PC-3 (cell line): ENCODE measurements around the gene WDR89. TPM values are rescaled to one million over a fixed set of nuclear protein-coding genes. Genes with fewer than 3 reads are reported as not detected.
"Not testable (repeated sequence)": the region's sequence is repeated elsewhere in the genome, so short reads cannot be mapped to it uniquely, and the experiment has no call there.

Experiments
- ATAC-seq: fragments of 200-7000 bp; cut with Tn5 transposase; 2 replicates; pipeline ENCODE4 v1.9.1; 2020; ENCODE audit warnings: mild to moderate bottlenecking, moderate library complexity
- BruUV-seq: library from RNA; stranded (reverse); fragments of 400-500 nt; replicated peaks from 2 replicates; lab custom pipeline; 2021; lab: Mats Ljungman, UMichigan
- CTCF ChIA-PET: fragments of 300-600 bp; sonication (Branson Sonifier 250); formaldehyde crosslinking; loops from one replicate; lab custom pipeline; 2022; ENCODE audit warnings: antibody characterized with exemption; lab: Charles Lee
- POLR2A ChIA-PET: fragments of 300-600 bp; sonication (Branson Sonifier 250); formaldehyde crosslinking; loops from one replicate; lab custom pipeline; 2022; ENCODE audit warnings: antibody characterized with exemption; ENCODE audit not compliant: unreplicated experiment; lab: Charles Lee
- DNase-seq: peaks from one replicate; pipeline ENCODE4 v3.0.0-alpha.2; 2015
- H2AFZ ChIP-seq: fragments of 300-600 bp; sonication (generic); 2 replicates; pipeline ENCODE4 v1.6.0; 2016; ENCODE audit warnings: antibody characterized with exemption, low read length
- H3F3A ChIP-seq: fragments of 300-600 bp; sonication (generic); one replicate; pipeline ENCODE4 v1.6.0; 2017; ENCODE audit warnings: antibody characterized with exemption, low read length, control low read depth, mild to moderate bottlenecking; ENCODE audit not compliant: unreplicated experiment
- H3K27ac ChIP-seq: fragments of 300-600 bp; sonication (generic); 2 replicates; pipeline ENCODE4 v1.5.1; 2016; ENCODE audit warnings: mild to moderate bottlenecking, low read length
- H3K27me3 ChIP-seq: fragments of 300-600 bp; sonication (generic); 2 replicates; pipeline ENCODE4 v1.6.1; 2016; ENCODE audit warnings: low read length, mixed read lengths
- H3K36me3 ChIP-seq: fragments of 300-600 bp; sonication (generic); 2 replicates; pipeline ENCODE4 v1.6.1; 2016; ENCODE audit warnings: low read depth, mixed run types, low read length, mixed read lengths
- H3K4me1 ChIP-seq: fragments of 300-600 bp; sonication (generic); 2 replicates; pipeline ENCODE4 v1.5.1; 2016; ENCODE audit warnings: low read length; ENCODE audit not compliant: insufficient read depth
- H3K4me2 ChIP-seq: fragments of 300-600 bp; sonication (generic); 2 replicates; pipeline ENCODE4 v1.6.0; 2016; ENCODE audit warnings: low read length
- H3K4me3 ChIP-seq: fragments of 300-600 bp; sonication (generic); 2 replicates; pipeline ENCODE4 v1.5.1; 2016; ENCODE audit warnings: mild to moderate bottlenecking, low read length, mixed read lengths
- H3K79me2 ChIP-seq: fragments of 300-600 bp; sonication (generic); 2 replicates; pipeline ENCODE4 v1.6.1; 2017; ENCODE audit warnings: low read length, mixed read lengths
- H3K9ac ChIP-seq: fragments of 300-600 bp; sonication (generic); 2 replicates; pipeline ENCODE4 v1.6.0; 2016; ENCODE audit warnings: mild to moderate bottlenecking, low read length
- H3K9me2 ChIP-seq: fragments of 300-600 bp; sonication (generic); replicated peaks from 2 replicates; pipeline ENCODE4 v1.6.1; 2016; ENCODE audit warnings: mixed run types, low read length, mixed read lengths
- H3K9me3 ChIP-seq: fragments of 300-600 bp; sonication (generic); 2 replicates; pipeline ENCODE4 v1.6.1; 2016; ENCODE audit warnings: low read length, mixed read lengths
- H4K20me1 ChIP-seq: fragments of 300-600 bp; sonication (generic); 2 replicates; pipeline ENCODE4 v1.6.1; 2016; ENCODE audit warnings: low read length, mixed read lengths
- EZH2 ChIP-seq: fragments of 300-600 bp; sonication (generic); IDR thresholded peaks from one replicate; pipeline ENCODE4 v1.6.1; 2017; ENCODE audit warnings: antibody characterized with exemption, mild to moderate bottlenecking, low read length; ENCODE audit not compliant: unreplicated experiment
- EZH2phosphoT487 ChIP-seq: fragments of 300-600 bp; sonication (generic); IDR thresholded peaks from 2 replicates; pipeline ENCODE4 v1.6.1; 2018; ENCODE audit warnings: mild to moderate bottlenecking, antibody characterized with exemption, low read length, borderline replicate concordance
- intact Hi-C: fragments of 100-400 bp; cut with micrococcal nuclease; formaldehyde crosslinking; loops from 2 replicates; pipeline ENCODE4 v1.9.0; 2023
- total RNA-seq: library from RNA; depleted of rRNA; stranded (reverse); fragments of >200 nt; gene quantifications from 2 replicates; pipeline ENCODE4 v1.2.3, GENCODE V29; 2014
- TF ChIP-seq, protein P1 (sequence below): fragments of 300-600 bp; sonication (generic); conservative IDR thresholded peaks from 2 replicates; pipeline ENCODE4 v1.5.1; 2017; ENCODE audit warnings: antibody characterized with exemption, low read depth, mild to moderate bottlenecking, low read length

WDR89 gene
- total RNA-seq, 1 experiment from 2014 or later: 19.0 TPM

DNA sequence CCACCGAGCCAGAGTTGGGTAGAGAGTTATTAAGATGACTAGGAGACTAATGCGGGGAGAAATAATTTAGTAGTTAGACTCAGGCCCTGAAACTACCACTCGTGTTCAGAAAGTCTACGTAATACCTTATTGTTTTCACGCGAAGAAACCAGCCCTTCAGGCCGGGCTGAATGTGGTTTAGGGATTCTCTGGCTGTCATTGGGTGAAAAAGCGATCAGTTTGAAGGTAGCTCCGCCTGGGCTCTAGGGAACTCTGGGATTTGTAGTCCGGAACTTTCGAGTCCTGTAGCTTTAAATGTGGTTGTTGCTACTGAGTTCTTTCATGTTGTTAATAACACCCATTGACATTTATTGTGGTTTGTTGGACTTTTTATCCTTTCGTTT lies 549 bp upstream of the WDR89 start:
- ChIA-PET CTCF (interaction anchor here (0.5 to 2.9 kb wide), 7 partner anchors 34 to 496 kb away, joined by 3 to 26 read pairs (median 5); partner anchors contain the start of gene PPP2R5E), POLR2A (interaction anchor here (0.5 to 1.8 kb wide), 16 partner anchors 36 to 1677 kb away, joined by 3 to 18 read pairs (median 4); partner anchors contain the start of gene PPP2R5E)
- H3F3A ChIP-seq: no peaks in the 10 kb centered on the region
- H3K79me2 ChIP-seq: peaks cover 47% of the 10 kb centered on the region
- H3K9me3 ChIP-seq: no peaks in the 10 kb centered on the region
- peak overlapping the region; percentile 89 for H3K9ac ChIP-seq
- peak overlapping the region; percentile 70 for H3K4me3 ChIP-seq
- no peaks in the 10 kb centered on the region for H3K27me3 ChIP-seq
- TF ChIP-seq, protein P1, sequence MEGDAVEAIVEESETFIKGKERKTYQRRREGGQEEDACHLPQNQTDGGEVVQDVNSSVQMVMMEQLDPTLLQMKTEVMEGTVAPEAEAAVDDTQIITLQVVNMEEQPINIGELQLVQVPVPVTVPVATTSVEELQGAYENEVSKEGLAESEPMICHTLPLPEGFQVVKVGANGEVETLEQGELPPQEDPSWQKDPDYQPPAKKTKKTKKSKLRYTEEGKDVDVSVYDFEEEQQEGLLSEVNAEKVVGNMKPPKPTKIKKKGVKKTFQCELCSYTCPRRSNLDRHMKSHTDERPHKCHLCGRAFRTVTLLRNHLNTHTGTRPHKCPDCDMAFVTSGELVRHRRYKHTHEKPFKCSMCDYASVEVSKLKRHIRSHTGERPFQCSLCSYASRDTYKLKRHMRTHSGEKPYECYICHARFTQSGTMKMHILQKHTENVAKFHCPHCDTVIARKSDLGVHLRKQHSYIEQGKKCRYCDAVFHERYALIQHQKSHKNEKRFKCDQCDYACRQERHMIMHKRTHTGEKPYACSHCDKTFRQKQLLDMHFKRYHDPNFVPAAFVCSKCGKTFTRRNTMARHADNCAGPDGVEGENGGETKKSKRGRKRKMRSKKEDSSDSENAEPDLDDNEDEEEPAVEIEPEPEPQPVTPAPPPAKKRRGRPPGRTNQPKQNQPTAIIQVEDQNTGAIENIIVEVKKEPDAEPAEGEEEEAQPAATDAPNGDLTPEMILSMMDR: no peak
- no peak for TF ChIP-seq EZH2phosphoT487
- DNase-seq (peak; percentile 95), ATAC-seq (peak; percentile 70)
- H3K9me2 ChIP-seq: no peaks in the 10 kb centered on the region
- peaks cover 16% of the 10 kb centered on the region for H3K4me1 ChIP-seq
- H3K36me3 ChIP-seq: peaks cover 3% of the 10 kb centered on the region; the same call in 1 of the 2 replicates
- intact Hi-C loops: loop anchor here (1.0 to 5.0 kb wide), 7 partner anchors 70 to 350 kb away; partner anchors contain the start of genes PPP2R5E and SYNE2
- peak overlapping the region; percentile 90 for H3K4me2 ChIP-seq
- peak overlapping the region; percentile 90 for H2AFZ ChIP-seq
- H4K20me1 ChIP-seq: no peaks in the 10 kb centered on the region
- BruUV-seq: TSS peak; percentile 79
- H3K27ac ChIP-seq: peak overlapping the region; percentile 89

DNA sequence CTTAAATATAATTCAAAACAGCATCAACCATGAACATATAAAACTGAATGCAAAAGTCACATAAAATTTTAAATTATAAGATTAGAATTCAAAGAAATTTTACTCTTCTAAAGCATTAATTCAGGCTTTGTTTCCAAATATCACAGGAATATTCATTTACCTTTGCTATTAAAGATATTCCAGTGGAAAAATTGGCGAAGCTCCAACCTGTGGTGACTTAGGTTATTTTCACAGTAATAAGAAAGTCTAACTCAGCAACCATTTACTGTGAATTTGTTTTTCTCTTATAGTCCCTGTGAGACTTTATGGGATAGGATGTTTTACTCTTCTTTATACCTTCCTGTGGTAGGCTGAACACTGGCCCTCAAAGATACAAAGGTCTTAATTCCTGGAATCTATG lies 3.2 kb downstream of the WDR89 start:
- H3K9ac ChIP-seq: no peak overlapping the region
- intact Hi-C loops: no loop called here
- ATAC-seq (no peak), DNase-seq (no peak)
- CTCF ChIA-PET: no interaction called here
- no peak overlapping the region for H2AFZ ChIP-seq
- no peak overlapping the region for H3K4me3 ChIP-seq
- no peak for TF ChIP-seq EZH2
- no peak overlapping the region for H3K27ac ChIP-seq
- no peaks in the 10 kb centered on the region for H3F3A ChIP-seq
- H3K27me3 ChIP-seq: no peaks in the 10 kb centered on the region
- peak overlapping the region; percentile 97 for H3K4me2 ChIP-seq
- POLR2A ChIA-PET: no interaction called here
- H4K20me1 ChIP-seq: no peaks in the 10 kb centered on the region
- BruUV-seq: no TSS peak
- peaks cover 15% of the 10 kb centered on the region for H3K36me3 ChIP-seq
- no peaks in the 10 kb centered on the region for H3K9me2 ChIP-seq
- no peaks in the 10 kb centered on the region for H3K9me3 ChIP-seq
- peaks cover 83% of the 10 kb centered on the region for H3K79me2 ChIP-seq
- peaks cover 16% of the 10 kb centered on the region for H3K4me1 ChIP-seq

DNA sequence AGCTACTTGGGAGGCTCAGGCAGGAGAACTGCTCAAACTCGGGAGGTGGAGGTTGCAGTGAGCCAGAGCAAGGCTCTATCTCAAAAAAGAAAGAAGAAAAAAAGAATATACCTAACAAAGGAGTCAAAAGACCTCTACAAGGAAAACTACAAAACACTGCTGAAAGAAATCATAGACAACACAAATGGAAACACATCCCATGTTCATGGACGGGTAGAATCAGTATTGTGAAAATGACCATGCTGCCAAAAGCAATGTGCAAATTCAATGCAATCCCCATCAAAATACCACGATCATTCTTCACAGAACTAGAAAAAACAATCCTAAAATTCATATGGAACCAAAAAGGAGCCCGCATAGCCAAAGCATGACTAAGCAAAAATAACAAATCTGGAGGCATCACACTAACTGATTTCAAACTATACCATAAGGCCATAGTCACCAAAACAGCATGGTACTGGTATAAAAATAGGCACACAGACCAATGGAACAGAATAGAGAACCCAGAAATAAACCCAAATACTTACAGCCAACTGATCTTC lies 5.5 kb downstream of the WDR89 start:
- H3K4me3 ChIP-seq, H3K9me3 ChIP-seq, H4K20me1 ChIP-seq, DNase-seq, BruUV-seq, H3K4me2 ChIP-seq, H3K27me3 ChIP-seq, CTCF ChIA-PET, H3K9me2 ChIP-seq, ATAC-seq, H2AFZ ChIP-seq, intact Hi-C loops, H3F3A ChIP-seq, H3K27ac ChIP-seq, H3K9ac ChIP-seq: not testable (repeated sequence)
- peaks cover 97% of the 10 kb centered on the region for H3K79me2 ChIP-seq
- POLR2A ChIA-PET: interaction anchor here (0.7 kb wide), 1 partner anchor 92 kb away, joined by 4 read pairs; no protein-coding TSS in a partner anchor
- 0 out of 2 replicates have a peak, but pooled peaks cover 14% of the 10 kb centered on the region for H3K4me1 ChIP-seq
- peaks cover 15% of the 10 kb centered on the region for H3K36me3 ChIP-seq
